Measurements from ENCODE around the gene TSPAN31.

DNA sequence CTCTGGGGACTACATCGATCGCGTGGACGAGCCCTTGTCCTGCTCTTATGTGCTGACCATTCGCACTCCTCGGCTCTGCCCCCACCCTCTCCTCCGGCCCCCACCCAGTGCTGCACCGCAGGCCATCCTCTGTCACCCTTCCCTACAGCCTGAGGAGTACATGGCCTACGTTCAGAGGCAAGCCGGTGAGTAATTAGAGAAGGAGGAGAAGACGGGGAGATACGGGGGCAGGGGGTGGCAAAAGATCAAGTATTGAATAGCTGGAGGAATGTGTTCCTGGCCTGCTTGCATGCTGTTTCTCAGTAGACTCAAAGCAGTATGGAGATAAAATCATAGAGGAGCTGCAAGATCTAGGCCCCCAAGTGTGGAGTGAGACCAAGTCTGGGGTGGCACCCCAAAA lies 29.1 kb upstream of the TSPAN31 start:
- TF ChIP-seq, protein P1, sequence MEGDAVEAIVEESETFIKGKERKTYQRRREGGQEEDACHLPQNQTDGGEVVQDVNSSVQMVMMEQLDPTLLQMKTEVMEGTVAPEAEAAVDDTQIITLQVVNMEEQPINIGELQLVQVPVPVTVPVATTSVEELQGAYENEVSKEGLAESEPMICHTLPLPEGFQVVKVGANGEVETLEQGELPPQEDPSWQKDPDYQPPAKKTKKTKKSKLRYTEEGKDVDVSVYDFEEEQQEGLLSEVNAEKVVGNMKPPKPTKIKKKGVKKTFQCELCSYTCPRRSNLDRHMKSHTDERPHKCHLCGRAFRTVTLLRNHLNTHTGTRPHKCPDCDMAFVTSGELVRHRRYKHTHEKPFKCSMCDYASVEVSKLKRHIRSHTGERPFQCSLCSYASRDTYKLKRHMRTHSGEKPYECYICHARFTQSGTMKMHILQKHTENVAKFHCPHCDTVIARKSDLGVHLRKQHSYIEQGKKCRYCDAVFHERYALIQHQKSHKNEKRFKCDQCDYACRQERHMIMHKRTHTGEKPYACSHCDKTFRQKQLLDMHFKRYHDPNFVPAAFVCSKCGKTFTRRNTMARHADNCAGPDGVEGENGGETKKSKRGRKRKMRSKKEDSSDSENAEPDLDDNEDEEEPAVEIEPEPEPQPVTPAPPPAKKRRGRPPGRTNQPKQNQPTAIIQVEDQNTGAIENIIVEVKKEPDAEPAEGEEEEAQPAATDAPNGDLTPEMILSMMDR (IDR thresholded peaks at IDR 0.05), result no peak
- no peak for TF ChIP-seq POLR2A (IDR thresholded peaks at IDR 0.05)
- TF ChIP-seq EP300 (IDR thresholded peaks at IDR 0.05), result no peak

Measured in stomach (tissue), 4 donors.